Stimulated activated CD8-positive, alpha-beta memory T cell treated with anti-CD3 and anti-CD28 coated beads, Interleukin-7, amount 100 ng/mL, for 4 hours (primary cell): ENCODE measurements around the gene HMOX1.
A peak's percentile ranks its signal among the peaks of the same experiment; 100 is the strongest.

Experiments
- DNase-seq, 2 donors: peaks; one replicate each; pipeline ENCODE4 v3.0.0-alpha.2; 2020; ENCODE audit warnings: low read depth in 2 of 2

HMOX1 gene

GRCh38 chr22:35406443-35406842, 25.5 kb downstream of the HMOX1 start:
- no peak for DNase-seq

GRCh38 chr22:35407362-35407761, 26.5 kb downstream of the HMOX1 start:
- DNase-seq: no peak

- peak in 1 of 2 donors; percentile 20 for DNase-seq
Observed at GRCh38 chr22:35409783-35410662, 29.1 kb downstream of the HMOX1 start.

- no peak for DNase-seq
Observed at GRCh38 chr22:35410663-35411034, 29.8 kb downstream of the HMOX1 start.

GRCh38 chr22:35411102-35411501, 30.2 kb downstream of the HMOX1 start:
- DNase-seq: no peak

- DNase-seq: no peak
Observed at GRCh38 chr22:35413624-35414023, 32.7 kb downstream of the HMOX1 start.

GRCh38 chr22:35417606-35418005, 36.7 kb downstream of the HMOX1 start:
- no peak for DNase-seq

- no peak for DNase-seq
Observed at GRCh38 chr22:35418088-35418487, 37.2 kb downstream of the HMOX1 start.

- no peak for DNase-seq
Observed at GRCh38 chr22:35418731-35419130, 37.8 kb downstream of the HMOX1 start.

- DNase-seq: no peak
Observed at GRCh38 chr22:35419756-35420155, 38.9 kb downstream of the HMOX1 start.

- DNase-seq: no peak
Observed at GRCh38 chr22:35421121-35421520, 40.2 kb downstream of the HMOX1 start.

- DNase-seq: no peak
Observed at GRCh38 chr22:35422145-35422544, 41.2 kb downstream of the HMOX1 start.

GRCh38 chr22:35422936-35423335, 42.0 kb downstream of the HMOX1 start:
- DNase-seq: no peak

- no peak for DNase-seq
Observed at GRCh38 chr22:35424081-35424480, 43.2 kb downstream of the HMOX1 start.

- no peak for DNase-seq
Observed at GRCh38 chr22:35424761-35425160, 43.9 kb downstream of the HMOX1 start.

- DNase-seq: no peak
Observed at GRCh38 chr22:35425546-35425945, 44.6 kb downstream of the HMOX1 start.

- no peak for DNase-seq
Observed at GRCh38 chr22:35425971-35426800, 45.3 kb downstream of the HMOX1 start.

GRCh38 chr22:35426801-35427140, 45.9 kb downstream of the HMOX1 start:
- no peak for DNase-seq

- DNase-seq: peak; percentile 14 to 25
Observed at GRCh38 chr22:35430897-35431322, 50.0 kb downstream of the HMOX1 start.

- no peak for DNase-seq
Observed at GRCh38 chr22:35431483-35432227, 50.8 kb downstream of the HMOX1 start.

GRCh38 chr22:35432228-35432905, 51.5 kb downstream of the HMOX1 start:
- no peak for DNase-seq
